GM18505 (cell line): ENCODE data around the gene PRB2.
"Not testable (repeated sequence)": the region's sequence is repeated elsewhere in the genome, so short reads cannot be mapped to it uniquely, and the experiment has no call there.

Source experiments
- ATAC-seq: cut with Tn5 transposase; IDR thresholded peaks from one replicate; pipeline ENCODE4 v1.9.1; 2021; ENCODE audit not compliant: unreplicated experiment
- POLR2A ChIP-seq: IDR thresholded peaks from 4 replicates; pipeline ENCODE4 v1.6.1; 2011; ENCODE audit warnings: borderline replicate concordance; ENCODE audit not compliant: insufficient read depth, insufficient read length; ENCODE audit errors: extremely low read depth

PRB2 gene

GRCh38 chr12:11395467-11395866, at the start of gene PRB2:
PRB2 (minus strand) TSS chr12:11395567; CDS start chr12:11395529, 38 bp downstream.
- not testable (repeated sequence) for ATAC-seq

DNA sequence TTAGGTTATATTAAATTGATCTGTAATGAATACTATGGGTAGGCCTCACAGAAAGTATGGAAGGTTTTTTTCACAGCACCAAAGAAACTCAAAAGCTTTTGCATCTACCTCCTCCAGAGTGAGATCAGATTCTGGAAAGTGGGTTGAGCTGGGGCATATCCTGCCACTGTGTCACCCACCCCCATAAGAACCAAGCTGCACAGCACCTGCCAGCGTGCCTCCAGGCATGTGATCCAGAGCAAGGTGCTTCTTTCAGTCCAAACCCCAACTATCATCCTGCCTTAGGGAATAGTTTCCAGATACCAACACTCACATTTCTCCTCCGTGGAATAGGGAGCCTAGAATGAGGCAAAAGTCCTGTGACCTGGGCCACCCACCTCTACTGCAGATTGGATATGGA, 42.6 kb upstream of the PRB2 start:
- ATAC-seq, result no peak
- TF ChIP-seq POLR2A, result no peak

GRCh38 chr12:11433664-11434063, 38.3 kb upstream of the PRB2 start:
- no peak for ATAC-seq
- no peak for TF ChIP-seq POLR2A

DNA sequence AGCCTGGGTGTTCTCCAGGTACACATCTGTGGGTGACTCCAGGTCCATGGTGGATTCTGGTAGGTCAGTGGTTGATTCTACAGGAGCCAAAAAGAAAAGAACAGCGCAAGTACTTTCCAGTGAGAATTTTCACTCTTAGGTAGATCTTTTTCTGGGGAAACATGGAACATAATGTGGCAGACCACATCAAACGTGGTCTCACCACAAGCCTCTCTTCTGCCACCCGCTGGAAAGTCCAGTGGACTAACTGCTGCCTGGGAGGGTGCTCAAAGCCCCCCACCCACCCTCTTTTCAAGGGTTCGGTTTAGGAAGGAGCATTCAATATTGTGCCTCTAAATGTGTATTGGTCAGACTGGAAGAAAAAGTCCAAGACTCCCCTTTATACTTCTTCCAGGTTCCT, 36.1 kb upstream of the PRB2 start:
- TF ChIP-seq POLR2A, result no peak
- no peak for ATAC-seq

- TF ChIP-seq POLR2A, result no peak
- ATAC-seq, result no peak
These were observed 32.0 kb upstream of the PRB2 start for GRCh38 chr12:11427341-11427740.

DNA sequence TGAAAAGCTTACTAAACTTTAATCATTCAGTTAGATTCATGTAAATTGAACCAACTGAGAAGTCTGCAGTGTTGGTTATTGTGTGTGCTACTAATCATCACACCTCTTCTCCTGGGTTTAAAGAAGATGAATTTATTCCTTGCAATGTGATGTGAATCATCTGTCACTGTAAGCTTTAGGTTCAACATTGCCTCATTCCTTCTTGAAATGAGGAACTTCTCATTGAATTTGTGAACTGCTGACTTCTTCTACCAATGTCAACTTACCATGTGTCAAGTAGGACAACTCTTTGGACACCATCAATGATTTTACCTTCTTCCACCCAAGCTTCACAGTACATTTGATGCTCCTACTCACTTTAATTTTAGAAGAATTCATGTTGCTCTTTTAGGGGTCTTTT, 17.4 kb upstream of the PRB2 start:
- no peak for ATAC-seq
- TF ChIP-seq POLR2A, result no peak

DNA sequence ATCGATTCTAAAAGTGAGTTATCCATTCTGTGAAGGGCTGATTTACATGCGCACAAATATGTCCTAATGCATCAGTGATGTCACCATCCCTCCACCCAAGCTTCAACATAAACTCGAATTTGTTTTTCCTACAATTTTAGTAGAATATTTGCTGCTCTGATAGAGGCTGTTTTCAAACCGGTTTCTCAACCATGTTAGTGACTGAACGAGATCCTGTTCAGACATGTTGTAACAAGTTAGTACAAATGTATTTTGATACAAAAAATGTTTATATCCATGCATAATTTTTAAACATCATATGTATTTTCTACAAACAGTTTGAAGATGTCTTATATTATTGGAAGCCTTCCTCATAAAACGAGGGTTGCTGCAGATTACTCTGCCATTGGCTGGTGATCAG, 12.7 kb upstream of the PRB2 start:
- ATAC-seq, result no peak
- no peak for TF ChIP-seq POLR2A

GRCh38 chr12:11397366-11397765, 2.0 kb upstream of the PRB2 start:
- no peak for ATAC-seq
- TF ChIP-seq POLR2A, result no peak

- ATAC-seq, result not testable (repeated sequence)
These were observed 3.9 kb downstream of the PRB2 start for GRCh38 chr12:11391456-11391855.

DNA sequence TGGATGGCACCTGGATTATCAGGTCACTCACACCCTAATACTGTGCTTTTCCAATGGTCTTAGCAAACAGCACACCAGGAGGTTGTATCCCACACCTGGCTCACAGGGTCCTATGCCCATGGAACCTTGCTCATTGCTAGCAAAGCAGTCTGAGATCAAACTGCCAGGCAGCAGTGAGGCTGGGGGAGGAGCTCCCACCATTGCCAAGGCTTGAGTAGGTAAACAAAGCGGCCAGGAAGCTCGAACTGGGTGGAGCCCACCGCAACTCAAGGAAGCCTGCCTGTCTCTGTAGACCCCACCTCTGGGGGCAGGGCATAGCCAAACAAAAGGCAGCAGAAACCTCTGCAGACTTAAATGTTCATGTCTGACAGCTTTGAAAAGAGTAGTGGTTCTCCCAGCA, 17.9 kb downstream of the PRB2 start:
- ATAC-seq, result not testable (repeated sequence)

GRCh38 chr12:11361151-11361550, 34.2 kb downstream of the PRB2 start:
- no peak for ATAC-seq
- TF ChIP-seq POLR2A, result no peak

DNA sequence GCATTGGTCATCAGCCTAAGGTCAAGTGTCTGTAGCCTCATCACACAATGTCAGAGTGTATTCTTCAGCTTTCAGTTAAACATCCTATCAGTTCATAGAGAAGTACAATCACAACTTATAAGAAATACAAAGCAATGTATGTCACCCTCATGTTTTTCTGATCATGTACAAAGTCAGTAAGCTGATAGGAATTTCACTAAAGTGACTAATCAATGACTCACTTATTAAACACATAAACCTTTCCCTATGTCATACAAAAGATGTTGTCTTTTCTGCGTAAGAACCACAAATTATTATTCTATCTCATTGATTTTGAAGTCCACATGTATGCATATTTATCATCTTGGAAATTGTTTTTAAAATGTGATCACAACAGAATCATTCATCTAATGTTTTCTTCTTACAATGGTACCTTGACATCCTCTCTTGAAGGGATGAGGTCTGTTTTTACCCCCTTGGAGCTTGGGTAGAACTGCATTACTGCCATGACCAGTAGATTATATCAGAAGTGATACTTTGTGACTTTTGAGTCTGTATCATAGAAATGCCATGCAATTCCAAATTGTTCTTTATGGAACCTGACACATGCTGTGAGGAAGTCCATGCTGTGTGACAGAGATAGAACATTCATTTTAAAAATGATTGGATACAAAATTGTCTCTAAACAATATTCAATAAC, 35.0 kb downstream of the PRB2 start:
- not testable (repeated sequence) for ATAC-seq

- ATAC-seq, result not testable (repeated sequence)
These were observed 43.6 kb downstream of the PRB2 start for GRCh38 chr12:11351736-11352135.

- TF ChIP-seq POLR2A, result no peak
These were observed 46.9 kb downstream of the PRB2 start for GRCh38 chr12:11348439-11348838.

DNA sequence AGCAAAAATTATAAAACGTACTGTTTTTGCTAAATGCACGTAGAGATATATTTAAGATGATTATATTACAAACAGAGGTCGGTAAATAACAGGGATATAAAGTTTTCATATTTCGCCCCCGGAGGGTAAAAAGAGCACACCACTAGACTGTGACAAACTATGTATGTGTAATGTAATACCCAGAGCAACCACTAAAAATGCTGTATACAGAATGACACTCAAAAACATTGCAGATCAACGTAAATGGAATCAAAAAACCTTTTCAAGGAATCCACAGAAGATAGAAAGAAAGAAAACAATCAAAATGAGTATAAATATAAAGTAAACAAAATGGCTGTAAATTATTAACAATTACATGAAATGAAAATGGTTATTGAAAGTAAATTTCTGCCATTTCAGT, 47.6 kb downstream of the PRB2 start:
- ATAC-seq, result no peak

More at GRCh38 chr12:11348439-11348838, 46.9 kb downstream of the PRB2 start:
- no peak for ATAC-seq

GRCh38 chr12:11344500-11344899, 50.9 kb downstream of the PRB2 start:
- no peak for ATAC-seq
- TF ChIP-seq POLR2A, result no peak

More for the DNA sequence above, 47.6 kb downstream of the PRB2 start:
- no peak for TF ChIP-seq POLR2A
